CD4-positive, CD25-positive, alpha-beta regulatory T cell (primary cell): ENCODE measurements around the gene PPEF2. TPM values are rescaled to one million over a fixed set of nuclear protein-coding genes. Genes with fewer than 3 reads are reported as not detected.

Experiments
- ATAC-seq, 2 donors: fragments of 150-1000 bp; cut with Tn5 transposase; one replicate each; pipeline ENCODE4 v1.10.0; 2021; ENCODE audit warnings: low read depth in 2 of 2, moderate number of reproducible peaks in 2 of 2, moderate library complexity in 1 of 2
- DNase-seq, 3 donors: peaks; one replicate each; pipeline versions ENCODE4 v3.0.0 to v3.0.0-alpha.2; 2012 to 2022; ENCODE audit warnings: mixed read lengths in 1 of 3
- H3K27ac ChIP-seq: one replicate; pipeline ENCODE4 v1.7.0; 2013; ENCODE audit warnings: mild to moderate bottlenecking, low read length; ENCODE audit not compliant: insufficient read depth, poor library complexity, severe bottlenecking
- H3K27me3 ChIP-seq: one replicate; pipeline ENCODE4 v1.7.0; 2013; ENCODE audit warnings: low read length; ENCODE audit not compliant: control insufficient read depth, insufficient read depth
- H3K36me3 ChIP-seq: one replicate; pipeline ENCODE4 v1.7.0; 2013; ENCODE audit warnings: mild to moderate bottlenecking, low read length, moderate library complexity; ENCODE audit not compliant: control insufficient read depth, insufficient read depth
- H3K4me1 ChIP-seq: 2 replicates; pipeline ENCODE4 v1.7.0; 2013; ENCODE audit warnings: mild to moderate bottlenecking, low read length; ENCODE audit not compliant: insufficient read depth, control insufficient read depth, poor library complexity, severe bottlenecking
- H3K4me3 ChIP-seq: one replicate; pipeline ENCODE4 v1.7.0; 2013; ENCODE audit warnings: low read depth, mild to moderate bottlenecking, low read length, moderate library complexity
- H3K9me3 ChIP-seq, 2 experiments: 1 replicate in 1 of 2; 2 replicates in 1 of 2; pipeline ENCODE4 v1.7.0; 2013; ENCODE audit warnings: low read length in 2 of 2, mild to moderate bottlenecking in 1 of 2, moderate library complexity in 1 of 2; ENCODE audit not compliant: control insufficient read depth in 2 of 2
- H3K27ac Mint-ChIP-seq, 3 donors: one replicate each; pipeline ENCODE4 v1.8.0; 2020 to 2022; ENCODE audit warnings: mild to moderate bottlenecking in 3 of 3, mixed read lengths in 3 of 3, moderate library complexity in 2 of 3
- H3K27me3 Mint-ChIP-seq: one replicate; pipeline ENCODE4 v1.8.0; 2022; ENCODE audit warnings: mild to moderate bottlenecking, mixed read lengths
- H3K36me3 Mint-ChIP-seq: one replicate; pipeline ENCODE4 v1.8.0; 2020; ENCODE audit warnings: mixed read lengths
- H3K4me1 Mint-ChIP-seq, 4 donors: one replicate each; pipeline ENCODE4 v1.8.0; 2020 to 2022; ENCODE audit warnings: mixed read lengths in 4 of 4, mild to moderate bottlenecking in 1 of 4
- H3K4me3 Mint-ChIP-seq, 4 donors: one replicate each; pipeline ENCODE4 v1.8.0; 2020 to 2022; ENCODE audit warnings: mild to moderate bottlenecking in 4 of 4, mixed read lengths in 4 of 4, moderate library complexity in 3 of 4
- H3K9me3 Mint-ChIP-seq, 7 donors: one replicate each; pipeline ENCODE4 v1.8.0; 2020 to 2022; ENCODE audit warnings: mixed read lengths in 7 of 7, mild to moderate bottlenecking in 3 of 7, moderate library complexity in 2 of 7
- polyA plus RNA-seq, 4 donors: library from polyadenylated mRNA; unstranded; fragments of 300-500 nt; fragmentation: Illumina TruSeq; gene quantifications; one replicate each; pipeline ENCODE4 v1.2.3, GENCODE V29; 2021
- total RNA-seq: library from RNA; stranded (reverse); gene quantifications from one replicate; pipeline ENCODE4 v1.2.3, GENCODE V29; 2022

Gene PPEF2
- total RNA-seq, result not detected
- polyA plus RNA-seq, result not detected

GRCh38 chr4:75902352-75902751 lies at the start of gene PPEF2:
TSS of gene PPEF2 (minus strand) at chr4:75902452. CDS start at chr4:75896325, 6,127 bp downstream.
- ATAC-seq (no peak), DNase-seq (no peak)
- no peak within 1 kb of the TSS for H3K27ac Mint-ChIP-seq
- H3K9me3 ChIP-seq, result no peaks in the 10 kb centered on the region
- H3K36me3 ChIP-seq, result no peaks in the 10 kb centered on the region
- H3K27ac ChIP-seq, result no peak within 1 kb of the TSS
- no peak within 1 kb of the TSS for H3K4me3 ChIP-seq
- no peaks in the 10 kb centered on the region for H3K4me1 Mint-ChIP-seq
- no peaks in the 10 kb centered on the region for H3K4me1 ChIP-seq
- H3K27me3 Mint-ChIP-seq, result peaks cover 24% of the 10 kb centered on the region
- H3K9me3 Mint-ChIP-seq, result peaks cover 0 to 4% (median 0%) of the 10 kb centered on the region in 7 donors
- peaks cover 9% of the 10 kb centered on the region for H3K27me3 ChIP-seq
- H3K4me3 Mint-ChIP-seq, result no peak within 1 kb of the TSS
- no peaks in the 10 kb centered on the region for H3K36me3 Mint-ChIP-seq

- Histone ChIP-seq H3K27me3 (no peaks in the 10 kb centered on the region), H3K36me3 (peaks cover 46% of the 10 kb centered on the region), H3K9me3 (no peaks in the 10 kb centered on the region), H3K4me1 (no peaks in the 10 kb centered on the region), H3K4me3 (no peak overlapping the region), H3K27ac (no peak overlapping the region)
- ATAC-seq (no peak), DNase-seq (no peak)
- H3K4me1 Mint-ChIP-seq, result peaks cover 5 to 23% (median 7%) of the 10 kb centered on the region in 4 donors
- H3K27me3 Mint-ChIP-seq, result no peaks in the 10 kb centered on the region
- H3K27ac Mint-ChIP-seq, result peak overlapping the region in 1 of 3 donors; percentile 32
- H3K9me3 Mint-ChIP-seq, result no peaks in the 10 kb centered on the region
- H3K4me3 Mint-ChIP-seq, result no peak overlapping the region
- peaks cover 36% of the 10 kb centered on the region for H3K36me3 Mint-ChIP-seq
Measured at GRCh38 chr4:75950213-75950815, 48.1 kb upstream of the PPEF2 start.

GRCh38 chr4:75948822-75949444 lies 46.7 kb upstream of the PPEF2 start:
- H3K9me3 Mint-ChIP-seq, result no peaks in the 10 kb centered on the region

GRCh38 chr4:75940692-75941253 lies 38.5 kb upstream of the PPEF2 start, which contains the start of gene NAAA:
TSS of gene NAAA (minus strand) at chr4:75941013. CDS start at chr4:75940949, 64 bp downstream.
- H3K4me3 ChIP-seq, result peak within 1 kb of the TSS; percentile 85
- H3K27ac Mint-ChIP-seq, result peak within 1 kb of the TSS; percentile 97 to 99 (median 97)
- DNase-seq (peak; percentile 74 to 89 (median 82)), ATAC-seq (peak; percentile 81 to 82)
- no peaks in the 10 kb centered on the region for H3K27me3 ChIP-seq
- peak within 1 kb of the TSS; percentile 82 for H3K27ac ChIP-seq
- H3K36me3 ChIP-seq, result peaks cover 13% of the 10 kb centered on the region
- H3K36me3 Mint-ChIP-seq, result peaks cover 19% of the 10 kb centered on the region
- no peaks in the 10 kb centered on the region for H3K9me3 ChIP-seq
- H3K4me3 Mint-ChIP-seq, result peak within 1 kb of the TSS; percentile 98 to 99 (median 99)
- H3K4me1 ChIP-seq, result peaks cover 20% of the 10 kb centered on the region
- no peaks in the 10 kb centered on the region for H3K27me3 Mint-ChIP-seq
- no peaks in the 10 kb centered on the region for H3K9me3 Mint-ChIP-seq
- H3K4me1 Mint-ChIP-seq, result peaks cover 15 to 38% (median 28%) of the 10 kb centered on the region in 4 donors

More at GRCh38 chr4:75948822-75949444, 46.7 kb upstream of the PPEF2 start:
- Mint-ChIP-seq H3K27ac (no peak overlapping the region), H3K36me3 (peaks cover 26% of the 10 kb centered on the region), H3K27me3 (no peaks in the 10 kb centered on the region), H3K4me1 (peaks cover 0 to 11% (median 6%) of the 10 kb centered on the region in 4 donors), H3K4me3 (no peak overlapping the region)
- Histone ChIP-seq H3K4me1 (no peaks in the 10 kb centered on the region), H3K9me3 (no peaks in the 10 kb centered on the region), H3K36me3 (peaks cover 43% of the 10 kb centered on the region), H3K27ac (no peak overlapping the region), H3K4me3 (no peak overlapping the region), H3K27me3 (no peaks in the 10 kb centered on the region)
- DNase-seq (no peak), ATAC-seq (no peak)

GRCh38 chr4:75939890-75940691 lies 37.8 kb upstream of the PPEF2 start:
- no peaks in the 10 kb centered on the region for H3K27me3 ChIP-seq
- H3K27me3 Mint-ChIP-seq, result no peaks in the 10 kb centered on the region
- peak overlapping the region; percentile 82 for H3K27ac ChIP-seq
- no peaks in the 10 kb centered on the region for H3K9me3 Mint-ChIP-seq
- peak; percentile 68 to 87 (median 73) for DNase-seq
- H3K9me3 ChIP-seq, result no peaks in the 10 kb centered on the region
- peak overlapping the region; percentile 98 to 99 (median 99) for H3K4me3 Mint-ChIP-seq
- H3K4me1 ChIP-seq, result peaks cover 20% of the 10 kb centered on the region
- peak; percentile 61 to 62 for ATAC-seq
- H3K4me3 ChIP-seq, result peak overlapping the region; percentile 85
- H3K36me3 ChIP-seq, result peaks cover 19% of the 10 kb centered on the region
- H3K4me1 Mint-ChIP-seq, result peaks cover 15 to 44% (median 28%) of the 10 kb centered on the region in 4 donors
- H3K27ac Mint-ChIP-seq, result peak overlapping the region; percentile 97 to 99 (median 97)
- H3K36me3 Mint-ChIP-seq, result peaks cover 24% of the 10 kb centered on the region

- Histone ChIP-seq H3K36me3 (peaks cover 50% of the 10 kb centered on the region), H3K27ac (no peak overlapping the region)
- DNase-seq, result no peak
Measured at GRCh38 chr4:75935628-75936027, 33.4 kb upstream of the PPEF2 start.

GRCh38 chr4:75930152-75930551 lies 27.9 kb upstream of the PPEF2 start:
- H3K27ac Mint-ChIP-seq, result peak overlapping the region in 2 of 3 donors; percentile 23 to 26
- Histone ChIP-seq H3K27ac (no peak overlapping the region), H3K4me1 (no peaks in the 10 kb centered on the region), H3K4me3 (no peak overlapping the region), H3K36me3 (peaks cover 64% of the 10 kb centered on the region), H3K9me3 (no peaks in the 10 kb centered on the region), H3K27me3 (no peaks in the 10 kb centered on the region)
- H3K9me3 Mint-ChIP-seq, result no peaks in the 10 kb centered on the region
- ATAC-seq, result no peak
- no peak overlapping the region for H3K4me3 Mint-ChIP-seq
- H3K36me3 Mint-ChIP-seq, result peaks cover 35% of the 10 kb centered on the region
- no peak for DNase-seq
- no peaks in the 10 kb centered on the region for H3K27me3 Mint-ChIP-seq
- peaks cover 2 to 15% (median 10%) of the 10 kb centered on the region in 4 donors for H3K4me1 Mint-ChIP-seq

More at GRCh38 chr4:75935628-75936027, 33.4 kb upstream of the PPEF2 start:
- no peak for ATAC-seq
- Mint-ChIP-seq H3K4me1 (peaks cover 20 to 45% (median 30%) of the 10 kb centered on the region in 4 donors), H3K27me3 (no peaks in the 10 kb centered on the region), H3K4me3 (no peak overlapping the region), H3K36me3 (peaks cover 35% of the 10 kb centered on the region), H3K9me3 (no peaks in the 10 kb centered on the region), H3K27ac (no peak overlapping the region)
- Histone ChIP-seq H3K4me3 (no peak overlapping the region), H3K27me3 (no peaks in the 10 kb centered on the region), H3K9me3 (no peaks in the 10 kb centered on the region), H3K4me1 (peaks cover 14% of the 10 kb centered on the region)
